Endothelial cell of umbilical vein (primary cell): ENCODE measurements around the gene GALNT11. TPM values are rescaled to one million over a fixed set of nuclear protein-coding genes. Genes with fewer than 3 reads are reported as not detected.

Source experiments
- Bru-seq: library from RNA; stranded (reverse); fragments of 400-500 nt; gene quantifications from one replicate; lab custom pipeline; 2021; lab: Mats Ljungman, UMichigan
- BruChase-seq, 2 experiments: library from RNA; stranded (reverse); fragments of 400-500 nt; gene quantifications; one replicate each; lab custom pipeline; 2021; lab: Mats Ljungman, UMichigan
- BruUV-seq: library from RNA; stranded (reverse); fragments of 400-500 nt; replicated peaks from 2 replicates; lab custom pipeline; 2021; lab: Mats Ljungman, UMichigan
- CTCF ChIA-PET: fragments of 300-600, 350-600 bp; sonication (Branson Sonifier 250); formaldehyde crosslinking; loops from one replicate; lab custom pipeline; 2021; ENCODE audit warnings: antibody characterized with exemption, inconsistent platforms; lab: Charles Lee
- POLR2A ChIA-PET: fragments of 300-600, 350-600 bp; sonication (Branson Sonifier 250); formaldehyde crosslinking; loops from one replicate; lab custom pipeline; 2021; ENCODE audit warnings: antibody characterized with exemption, inconsistent platforms; lab: Charles Lee
- DNase-seq: peaks from one replicate; pipeline ENCODE4 v3.0.0-alpha.2; 2011; ENCODE audit warnings: low read depth, low spot score
- FAIRE-seq: peaks from 2 replicates; lab custom pipeline; 2011; peaks lifted over from hg19 to GRCh38; lab: Jason Lieb, UNC
- H2AFZ ChIP-seq: 2 replicates; pipeline ENCODE4 v1.6.0; 2012; ENCODE audit warnings: low read depth, low read length, control low read depth, inconsistent platforms
- H3K27ac ChIP-seq: 2 replicates; pipeline ENCODE4 v1.5.1; 2011; ENCODE audit warnings: low read depth, mild to moderate bottlenecking, control low read depth, low read length, moderate library complexity; ENCODE audit not compliant: insufficient read depth
- H3K27me3 ChIP-seq, 2 experiments: 2 replicates each; pipeline versions ENCODE4 v1.6.0 to v1.6.1; 2011; ENCODE audit warnings: low read length in 2 of 2, mixed read lengths in 1 of 2; ENCODE audit not compliant: control insufficient read depth in 2 of 2, insufficient read depth in 2 of 2
- H3K36me3 ChIP-seq, 2 experiments: 2 replicates in 1 of 2; 3 replicates in 1 of 2; pipeline ENCODE4 v1.5.1; 2011; ENCODE audit warnings: low read length in 2 of 2, mild to moderate bottlenecking in 1 of 2, moderate library complexity in 1 of 2; ENCODE audit not compliant: control insufficient read depth in 2 of 2, insufficient read depth in 2 of 2; ENCODE audit errors: extremely low read depth in 1 of 2
- H3K4me1 ChIP-seq: 3 replicates; pipeline ENCODE4 v1.5.1; 2011; ENCODE audit warnings: mild to moderate bottlenecking, low read length; ENCODE audit not compliant: control insufficient read depth, insufficient read depth; ENCODE audit errors: extremely low read depth
- H3K4me2 ChIP-seq: 2 replicates; pipeline ENCODE4 v1.6.1; 2011; ENCODE audit warnings: low read length, control low read depth, mixed read lengths; ENCODE audit not compliant: insufficient read depth
- H3K4me3 ChIP-seq, 3 experiments: fragments of 200-600 bp in 1 of 3; sonication (generic), shearing (Covaris generic) in 1 of 3; replicated peaks in 1 of 3; 2 replicates each; pipeline ENCODE4 v1.5.1; 2011 to 2016; ENCODE audit warnings: control low read depth in 3 of 3, low read length in 3 of 3, mild to moderate bottlenecking in 2 of 3, inconsistent platforms in 1 of 3, low read depth in 1 of 3, moderate library complexity in 1 of 3; ENCODE audit not compliant: insufficient read depth in 1 of 3
- H3K79me2 ChIP-seq: 2 replicates; pipeline ENCODE4 v1.6.0; 2012; ENCODE audit warnings: low read length, inconsistent platforms; ENCODE audit not compliant: control insufficient read depth, insufficient read depth
- H3K9ac ChIP-seq: replicated peaks from 2 replicates; pipeline ENCODE3; 2011; ENCODE audit warnings: low read length, control low read depth; ENCODE audit not compliant: insufficient read depth; ENCODE audit errors: extremely low read depth
- H3K9me1 ChIP-seq: replicated peaks from 3 replicates; pipeline ENCODE4 v1.6.0; 2011; ENCODE audit warnings: mild to moderate bottlenecking, low read length; ENCODE audit not compliant: control insufficient read depth, insufficient read depth; ENCODE audit errors: extremely low read depth
- H3K9me3 ChIP-seq: replicated peaks from 2 replicates; pipeline ENCODE4 v1.5.1; 2012; ENCODE audit warnings: low read length, inconsistent platforms; ENCODE audit not compliant: control insufficient read depth, insufficient read depth
- H4K20me1 ChIP-seq: replicated peaks from 2 replicates; pipeline ENCODE3; 2011; ENCODE audit warnings: mild to moderate bottlenecking, low read length; ENCODE audit not compliant: control insufficient read depth, insufficient read depth; ENCODE audit errors: extremely low read depth
- CTCF ChIP-seq, 2 donors: IDR thresholded peaks; 1 replicate in 1 of 2; 2 replicates in 1 of 2; pipeline ENCODE4 v1.5.1; 2011; ENCODE audit warnings: low read length in 2 of 2, mild to moderate bottlenecking in 2 of 2, moderate library complexity in 2 of 2, control low read depth in 1 of 2, inconsistent platforms in 1 of 2, low read depth in 1 of 2; ENCODE audit not compliant: insufficient read depth in 1 of 2; ENCODE audit errors: extremely low read depth in 1 of 2
- EZH2 ChIP-seq: IDR thresholded peaks from 2 replicates; pipeline ENCODE4 v1.6.1; 2012; ENCODE audit warnings: borderline replicate concordance, low read depth, mild to moderate bottlenecking, moderate library complexity, low read length, inconsistent platforms; ENCODE audit not compliant: severe bottlenecking
- FOS ChIP-seq: IDR thresholded peaks from 2 replicates; pipeline ENCODE4 v1.6.1; 2011; ENCODE audit warnings: mild to moderate bottlenecking, low read length, moderate library complexity, borderline replicate concordance; ENCODE audit not compliant: insufficient read depth
- GATA2 ChIP-seq: IDR thresholded peaks from 2 replicates; pipeline ENCODE4 v1.7.0; 2011; ENCODE audit warnings: low read depth, mild to moderate bottlenecking, moderate library complexity, mixed read lengths, low read length; ENCODE audit not compliant: insufficient read length, insufficient read depth
- JUN ChIP-seq: IDR thresholded peaks from 2 replicates; pipeline ENCODE4 v1.6.1; 2011; ENCODE audit warnings: borderline replicate concordance, low read depth; ENCODE audit not compliant: insufficient read length, insufficient read depth
- MAX ChIP-seq: IDR thresholded peaks from 2 replicates; pipeline ENCODE4 v1.6.1; 2011; ENCODE audit not compliant: insufficient read depth, insufficient read length
- MYC ChIP-seq: IDR thresholded peaks from one replicate; pipeline ENCODE4 v1.6.1; 2011; ENCODE audit warnings: mild to moderate bottlenecking, low read depth, low read length
- POLR2A ChIP-seq: IDR thresholded peaks from 2 replicates; pipeline ENCODE4 v1.6.1; 2012; ENCODE audit warnings: low read depth, mild to moderate bottlenecking, control low read depth, low read length
- POLR2AphosphoS5 ChIP-seq: IDR thresholded peaks from 2 replicates; pipeline ENCODE4 v1.6.1; 2012; ENCODE audit warnings: low read depth, mild to moderate bottlenecking, control low read depth, low read length, moderate library complexity; ENCODE audit not compliant: insufficient read depth
- dilution Hi-C: fragments of 300-500 bp; cut with MboI; formaldehyde crosslinking; loops from one replicate; pipeline ENCODE4 v1.15.0; 2019; ENCODE audit warnings: low sequenced_read_pairs; ENCODE audit not compliant: extremely low pct_ligation_motif_present
- intact Hi-C: fragments of 100-400 bp; cut with micrococcal nuclease; formaldehyde crosslinking; loops from one replicate; pipeline ENCODE4 v1.10.0; 2022
- long read RNA-seq: library from polyadenylated mRNA; stranded (forward); transcript quantifications from one replicate; pipeline ENCODE4 v2.0.0, GENCODE V29; 2021
- polyA minus RNA-seq, 3 experiments: library from RNA; depleted of rRNA, polyadenylated mRNA; stranded (reverse); fragments of >200 nt; gene quantifications; 1 replicate in 1 of 3; 2 replicates in 2 of 3; pipeline ENCODE4 v1.2.3, GENCODE V29; 2011
- polyA plus RNA-seq, 4 experiments: library from polyadenylated mRNA; depleted of rRNA in 3 of 4; stranded (reverse) in 3 of 4; unstranded in 1 of 4; fragments of >200 nt; gene quantifications; 2 replicates each; pipeline versions ENCODE4 v1.2.1 to v1.2.3, GENCODE V29; 2011 to 2012; ENCODE audit warnings: missing spikeins in 1 of 4
- total RNA-seq: library from RNA; stranded (reverse); gene quantifications from 2 replicates; pipeline ENCODE4 v1.2.3, GENCODE V29; 2021

Gene GALNT11
- total RNA-seq (27.6 and 27.7 TPM in 2 replicates), polyA plus RNA-seq (28.0 and 36.5 TPM in 2 replicates), polyA minus RNA-seq (29.2 and 29.6 TPM in 2 replicates), Bru-seq, nascent RNA (percentile 72 among the genes with signal in this experiment), BruChase-seq, experiment 1, labeled RNA remaining after a 6-hour chase (percentile 74 among the genes with signal in this experiment), BruChase-seq, experiment 2, labeled RNA remaining after a 2-hour chase (percentile 82 among the genes with signal in this experiment)
- polyA plus RNA-seq (2011; cell fraction: cytosol; rRNA removed), result 30.7 and 31.6 TPM in 2 replicates
- polyA plus RNA-seq (2011; cell fraction: nucleus; rRNA removed), result 39.9 and 46.6 TPM in 2 replicates
- 21.9 and 25.1 TPM in 2 replicates for polyA plus RNA-seq (2012)
- 11.3 TPM for polyA minus RNA-seq (2011; cell fraction: cytosol; rRNA and poly(A)+ RNA removed)
- 22.7 and 30.4 TPM in 2 replicates for polyA minus RNA-seq (2011; cell fraction: nucleus; rRNA and poly(A)+ RNA removed)
- long read RNA-seq, transcript GALNT11-205 (12 exons, 2,727 nt), result major isoform, 57 of 90 reads
- long read RNA-seq, partial matches to known transcripts, result 8 of 90 reads
- long read RNA-seq, other reads (novel, unspliced or antisense), result 24 of 90 reads

GRCh38 chr7:152025077-152025936 lies at the start of gene GALNT11:
TSS of gene GALNT11 (plus strand) at chr7:152025674. CDS start at chr7:152094228, 68,554 bp downstream.
- Histone ChIP-seq H3K9me3 (no peaks in the 10 kb centered on the region), H3K9me1 (no peaks in the 10 kb centered on the region), H3K4me3 (peak within 1 kb of the TSS; percentile 76 to 80 (median 76)), H3K4me2 (peak within 1 kb of the TSS; percentile 90), H2AFZ (peak within 1 kb of the TSS; percentile 91), H3K4me1 (peaks cover 6% of the 10 kb centered on the region), H3K79me2 (peaks cover 3% of the 10 kb centered on the region), H4K20me1 (no peaks in the 10 kb centered on the region), H3K27ac (peak within 1 kb of the TSS; percentile 27), H3K27me3 (peaks cover 0 to 2% of the 10 kb centered on the region in 2 experiments), H3K36me3 (no peaks in the 10 kb centered on the region), H3K9ac (peak within 1 kb of the TSS; percentile 57)
- DNase-seq, result peak; percentile 84
- dilution Hi-C loops (no loop called here), intact Hi-C loops (loop anchor here (1.0 to 5.0 kb wide), 3 partner anchors 107 to 148 kb away; partner anchors contain the start of gene PRKAG2)
- CTCF ChIA-PET, result interaction anchor here (0.6 to 1.4 kb wide), 6 partner anchors 9 to 243 kb away, joined by 3 to 4 read pairs (median 3); no protein-coding TSS in a partner anchor
- no peak for TF ChIP-seq MYC
- TF ChIP-seq EZH2, result no peak
- TF ChIP-seq JUN, result no peak
- no peak for TF ChIP-seq MAX
- TF ChIP-seq FOS, result no peak
- TF ChIP-seq CTCF (IDR thresholded peaks at IDR 0.05; ENCODE audit: extremely low read depth in 1 of 2, insufficient read depth in 1 of 2, low read depth in 1 of 2, low read length in 2 of 2), result peak; percentile 8 to 52
- no peak for TF ChIP-seq GATA2
- peak; percentile 79 for TF ChIP-seq POLR2AphosphoS5
- TF ChIP-seq POLR2A, result peak; percentile 91
- BruUV-seq, result TSS peak; percentile 95
- FAIRE-seq, result peak; percentile 62
- POLR2A ChIA-PET, result no interaction called here
